C4-2B (cell line): Measurements from ENCODE around the gene RNF31.

ENCODE experiments used
- H3K27ac ChIP-seq: fragments of 450-650 bp; 2 replicates; pipeline ENCODE4 v1.5.1; 2017
- CTCF ChIP-seq: fragments of 450-650 bp; conservative IDR thresholded peaks from 2 replicates; pipeline ENCODE4 v1.5.1; 2017; ENCODE audit warnings: mild to moderate bottlenecking
- ZFX ChIP-seq: fragments of 450-650 bp; IDR thresholded peaks from 2 replicates; pipeline ENCODE4 v1.6.1; 2017

The RNF31 gene

GRCh38 chr14:24167469-24168114 is 20.3 kb downstream of the RNF31 start:
- TF ChIP-seq CTCF (no peak), ZFX (no peak)
- H3K27ac ChIP-seq: no peak overlapping the region

- TF ChIP-seq ZFX: no peak
- TF ChIP-seq CTCF: no peak
Measured at GRCh38 chr14:24171422-24172260, 24.3 kb downstream of the RNF31 start, which contains the start of gene REC8. Gene REC8 (plus strand): TSS chr14:24172080. CDS start chr14:24172553, 473 bp downstream.

GRCh38 chr14:24172261-24172860 is 25.1 kb downstream of the RNF31 start:
- H3K27ac ChIP-seq: no peak overlapping the region
- TF ChIP-seq ZFX (no peak), CTCF (no peak)

More at GRCh38 chr14:24171422-24172260, 24.3 kb downstream of the RNF31 start, which contains the start of gene REC8:
- no peak within 1 kb of the TSS for H3K27ac ChIP-seq

GRCh38 chr14:24172871-24173281 is 25.6 kb downstream of the RNF31 start:
- no peak for TF ChIP-seq CTCF
- TF ChIP-seq ZFX: no peak
- no peak overlapping the region for H3K27ac ChIP-seq

GRCh38 chr14:24176599-24176998 is 29.3 kb downstream of the RNF31 start:
- TF ChIP-seq CTCF: no peak
- no peak overlapping the region for H3K27ac ChIP-seq

GRCh38 chr14:24177041-24177825 is 29.9 kb downstream of the RNF31 start:
- TF ChIP-seq ZFX (no peak), CTCF (no peak)
- H3K27ac ChIP-seq: no peak overlapping the region
